CD8-positive, alpha-beta memory T cell (primary cell): ENCODE measurements around the gene PDZD7. TPM values are rescaled to one million over a fixed set of nuclear protein-coding genes. Genes with fewer than 3 reads are reported as not detected.

Experiments used
- CTCF ChIA-PET: fragments of 350-600 bp; sonication (Branson Sonifier 250); formaldehyde crosslinking; loops from one replicate; lab custom pipeline; 2021; ENCODE audit warnings: antibody characterized with exemption; lab: Charles Lee
- POLR2A ChIA-PET: fragments of 350-600 bp; sonication (Branson Sonifier 250); formaldehyde crosslinking; loops from one replicate; lab custom pipeline; 2021; ENCODE audit warnings: antibody characterized with exemption; lab: Charles Lee
- DNase-seq, 5 donors: peaks; one replicate each; pipeline versions ENCODE4 v3.0.0 to v3.0.0-alpha.2; 2020 to 2022; ENCODE audit warnings: mixed read lengths in 1 of 5
- H3K27ac ChIP-seq: one replicate; pipeline ENCODE4 v1.7.0; 2013; ENCODE audit warnings: low read depth, mild to moderate bottlenecking, low read length, moderate library complexity
- H3K27me3 ChIP-seq: 2 replicates; pipeline ENCODE4 v1.7.0; 2013; ENCODE audit warnings: low read length, mild to moderate bottlenecking; ENCODE audit not compliant: insufficient read depth, poor library complexity, severe bottlenecking
- H3K36me3 ChIP-seq: 2 replicates; pipeline ENCODE4 v1.7.0; 2013; ENCODE audit warnings: mild to moderate bottlenecking, low read length, moderate library complexity; ENCODE audit not compliant: insufficient read depth
- H3K4me1 ChIP-seq: 2 replicates; pipeline ENCODE4 v1.7.0; 2013; ENCODE audit warnings: mild to moderate bottlenecking, low read length, moderate library complexity; ENCODE audit not compliant: insufficient read depth
- H3K4me3 ChIP-seq: 2 replicates; pipeline ENCODE4 v1.7.0; 2013; ENCODE audit warnings: mild to moderate bottlenecking, low read length
- H3K9me3 ChIP-seq: 2 replicates; pipeline ENCODE4 v1.7.0; 2013; ENCODE audit warnings: mild to moderate bottlenecking, low read length
- H3K27ac Mint-ChIP-seq, 8 donors: one replicate each; pipeline ENCODE4 v1.8.0; 2020 to 2021; ENCODE audit warnings: mixed read lengths in 8 of 8, mild to moderate bottlenecking in 6 of 8, inconsistent platforms in 3 of 8, moderate library complexity in 3 of 8
- H3K27me3 Mint-ChIP-seq, 2 donors: one replicate each; pipeline ENCODE4 v1.8.0; 2020 to 2021; ENCODE audit warnings: mixed read lengths in 2 of 2, mild to moderate bottlenecking in 1 of 2, moderate library complexity in 1 of 2
- H3K36me3 Mint-ChIP-seq, 3 donors: one replicate each; pipeline ENCODE4 v1.8.0; 2020 to 2021; ENCODE audit warnings: mixed read lengths in 3 of 3, inconsistent platforms in 1 of 3, mild to moderate bottlenecking in 1 of 3
- H3K4me1 Mint-ChIP-seq, 3 donors: one replicate each; pipeline ENCODE4 v1.8.0; 2020 to 2021; ENCODE audit warnings: mixed read lengths in 3 of 3, inconsistent platforms in 1 of 3, mild to moderate bottlenecking in 1 of 3
- H3K4me3 Mint-ChIP-seq, 7 donors: one replicate each; pipeline ENCODE4 v1.8.0; 2020 to 2021; ENCODE audit warnings: mixed read lengths in 7 of 7, mild to moderate bottlenecking in 6 of 7, moderate library complexity in 4 of 7, inconsistent platforms in 2 of 7
- H3K9me3 Mint-ChIP-seq, 5 donors: one replicate each; pipeline ENCODE4 v1.8.0; 2020 to 2022; ENCODE audit warnings: mixed read lengths in 5 of 5, mild to moderate bottlenecking in 3 of 5, moderate library complexity in 2 of 5, inconsistent platforms in 1 of 5
- polyA plus RNA-seq: library from polyadenylated mRNA; unstranded; fragments of 300-500 nt; fragmentation: Illumina TruSeq; gene quantifications from one replicate; pipeline ENCODE4 v1.2.3, GENCODE V29; 2021
- total RNA-seq, 2 experiments: library from RNA; stranded (reverse); gene quantifications; one replicate each; pipeline ENCODE4 v1.2.3, GENCODE V29; 2021

The PDZD7 gene
- total and polyA plus RNA-seq, 3 experiments from 2014 or later: 0.23 to 0.33 (median 0.31) TPM

- peaks cover 25 to 56% of the 10 kb centered on the region in 2 donors for H3K27me3 Mint-ChIP-seq
- Histone ChIP-seq H3K9me3 (no peaks in the 10 kb centered on the region), H3K27me3 (peaks cover 9% of the 10 kb centered on the region), H3K4me1 (peaks cover 11% of the 10 kb centered on the region), H3K4me3 (no peak overlapping the region), H3K36me3 (no peaks in the 10 kb centered on the region), H3K27ac (no peak overlapping the region)
- no peaks in the 10 kb centered on the region for H3K36me3 Mint-ChIP-seq
- no peak for DNase-seq
- ChIA-PET CTCF (interaction anchor here (1.0 to 19.6 kb wide), 4 partner anchors 11 to 71 kb away, joined by 3 to 258 read pairs (median 6); no protein-coding TSS in a partner anchor), POLR2A (no interaction called here)
- H3K27ac Mint-ChIP-seq: no peak overlapping the region
- peaks cover 0 to 2% (median 0%) of the 10 kb centered on the region in 5 donors for H3K9me3 Mint-ChIP-seq
- no peak overlapping the region for H3K4me3 Mint-ChIP-seq
- peaks cover 5 to 14% (median 7%) of the 10 kb centered on the region in 3 donors for H3K4me1 Mint-ChIP-seq
These were observed 40.4 kb upstream of the PDZD7 start for GRCh38 chr10:101071267-101071884.

GRCh38 chr10:101070098-101070497, 39.2 kb upstream of the PDZD7 start:
- Mint-ChIP-seq H3K27me3 (peaks cover 32 to 56% of the 10 kb centered on the region in 2 donors), H3K4me3 (no peak overlapping the region), H3K4me1 (peaks cover 5 to 22% (median 10%) of the 10 kb centered on the region in 3 donors), H3K36me3 (no peaks in the 10 kb centered on the region), H3K9me3 (peaks cover 0 to 2% (median 0%) of the 10 kb centered on the region in 5 donors), H3K27ac (no peak overlapping the region)
- Histone ChIP-seq H3K27ac (no peak overlapping the region), H3K4me3 (no peak overlapping the region), H3K9me3 (no peaks in the 10 kb centered on the region), H3K27me3 (peaks cover 21% of the 10 kb centered on the region), H3K36me3 (no peaks in the 10 kb centered on the region), H3K4me1 (peaks cover 16% of the 10 kb centered on the region)
- CTCF ChIA-PET: interaction anchor here (2.5 to 19.6 kb wide), 4 partner anchors 19 to 72 kb away, joined by 6 to 258 read pairs (median 11); no protein-coding TSS in a partner anchor
- POLR2A ChIA-PET: no interaction called here
- DNase-seq: no peak

- H3K27ac ChIP-seq: no peak overlapping the region
- no peaks in the 10 kb centered on the region for H3K36me3 ChIP-seq
- H3K27me3 ChIP-seq: peaks cover 28% of the 10 kb centered on the region
- H3K27ac Mint-ChIP-seq: peak overlapping the region in 1 of 8 donors; percentile 93
- no peak for DNase-seq
- peaks cover 16% of the 10 kb centered on the region for H3K4me1 ChIP-seq
- no peak overlapping the region for H3K4me3 ChIP-seq
- H3K4me1 Mint-ChIP-seq: peaks cover 5 to 22% (median 10%) of the 10 kb centered on the region in 3 donors
- H3K27me3 Mint-ChIP-seq: peaks cover 39 to 60% of the 10 kb centered on the region in 2 donors
- ChIA-PET POLR2A (no interaction called here), CTCF (interaction anchor here (0.7 to 19.6 kb wide), 9 partner anchors 9 to 80 kb away, joined by 3 to 258 read pairs (median 12); no protein-coding TSS in a partner anchor)
- H3K9me3 Mint-ChIP-seq: peaks cover 0 to 2% (median 0%) of the 10 kb centered on the region in 5 donors
- no peak overlapping the region for H3K4me3 Mint-ChIP-seq
- no peaks in the 10 kb centered on the region for H3K36me3 Mint-ChIP-seq
- no peaks in the 10 kb centered on the region for H3K9me3 ChIP-seq
These were observed 38.5 kb upstream of the PDZD7 start for GRCh38 chr10:101069441-101069840.

- DNase-seq: peak; percentile 63 to 80 (median 69)
- Histone ChIP-seq H3K27ac (peak overlapping the region; percentile 43), H3K9me3 (no peaks in the 10 kb centered on the region), H3K4me3 (peak overlapping the region; percentile 65), H3K4me1 (peaks cover 28% of the 10 kb centered on the region), H3K36me3 (no peaks in the 10 kb centered on the region), H3K27me3 (peaks cover 46% of the 10 kb centered on the region)
- POLR2A ChIA-PET: no interaction called here
- CTCF ChIA-PET: interaction anchor here (0.7 to 19.6 kb wide), 13 partner anchors 9 to 74 kb away, joined by 3 to 258 read pairs (median 7); no protein-coding TSS in a partner anchor
- no peaks in the 10 kb centered on the region for H3K36me3 Mint-ChIP-seq
- H3K9me3 Mint-ChIP-seq: peaks cover 0 to 2% (median 0%) of the 10 kb centered on the region in 5 donors
- peak overlapping the region; percentile 90 to 97 (median 92) for H3K4me3 Mint-ChIP-seq
- H3K4me1 Mint-ChIP-seq: peaks cover 10 to 35% (median 15%) of the 10 kb centered on the region in 3 donors
- peaks cover 37 to 52% of the 10 kb centered on the region in 2 donors for H3K27me3 Mint-ChIP-seq
- H3K27ac Mint-ChIP-seq: peak overlapping the region in 3 of 8 donors; percentile 28 to 86 (median 42)
These were observed 36.6 kb upstream of the PDZD7 start for GRCh38 chr10:101067356-101068083.

GRCh38 chr10:101066896-101067355, 36.0 kb upstream of the PDZD7 start:
- H3K27me3 Mint-ChIP-seq: peaks cover 35 to 46% of the 10 kb centered on the region in 2 donors

GRCh38 chr10:101066146-101066895, 35.4 kb upstream of the PDZD7 start:
- no peaks in the 10 kb centered on the region for H3K36me3 ChIP-seq
- H3K9me3 Mint-ChIP-seq: peaks cover 0 to 2% (median 0%) of the 10 kb centered on the region in 5 donors
- H3K27me3 Mint-ChIP-seq: peaks cover 35 to 40% of the 10 kb centered on the region in 2 donors
- peak overlapping the region; percentile 50 to 94 (median 72) for H3K4me3 Mint-ChIP-seq
- DNase-seq: peak in 4 of 5 donors; percentile 30 to 67 (median 36)
- peaks cover 46% of the 10 kb centered on the region for H3K27me3 ChIP-seq
- peaks cover 39% of the 10 kb centered on the region for H3K4me1 ChIP-seq
- H3K36me3 Mint-ChIP-seq: no peaks in the 10 kb centered on the region
- POLR2A ChIA-PET: interaction anchor here (0.6 kb wide), 1 partner anchor 12 kb away, joined by 3 read pairs; no protein-coding TSS in a partner anchor
- CTCF ChIA-PET: interaction anchor here (1.0 to 19.6 kb wide), 7 partner anchors 8 to 76 kb away, joined by 3 to 258 read pairs (median 19); no protein-coding TSS in a partner anchor
- peak overlapping the region; percentile 32 for H3K4me3 ChIP-seq
- peaks cover 18 to 47% (median 23%) of the 10 kb centered on the region in 3 donors for H3K4me1 Mint-ChIP-seq
- peak overlapping the region; percentile 9 for H3K27ac ChIP-seq
- H3K27ac Mint-ChIP-seq: peak overlapping the region in 2 of 8 donors; percentile 34 to 38
- no peaks in the 10 kb centered on the region for H3K9me3 ChIP-seq

More at GRCh38 chr10:101066896-101067355, 36.0 kb upstream of the PDZD7 start:
- peaks cover 0 to 2% (median 0%) of the 10 kb centered on the region in 5 donors for H3K9me3 Mint-ChIP-seq
- ChIA-PET POLR2A (no interaction called here), CTCF (interaction anchor here (0.7 to 19.6 kb wide), 14 partner anchors 9 to 75 kb away, joined by 3 to 258 read pairs (median 6); no protein-coding TSS in a partner anchor)
- H3K27ac ChIP-seq: peak overlapping the region; percentile 43
- H3K27me3 ChIP-seq: peaks cover 46% of the 10 kb centered on the region
- peak overlapping the region; percentile 65 for H3K4me3 ChIP-seq
- no peaks in the 10 kb centered on the region for H3K9me3 ChIP-seq
- peaks cover 13 to 41% (median 21%) of the 10 kb centered on the region in 3 donors for H3K4me1 Mint-ChIP-seq
- no peaks in the 10 kb centered on the region for H3K36me3 ChIP-seq
- H3K27ac Mint-ChIP-seq: no peak overlapping the region
- peaks cover 34% of the 10 kb centered on the region for H3K4me1 ChIP-seq
- no peaks in the 10 kb centered on the region for H3K36me3 Mint-ChIP-seq
- H3K4me3 Mint-ChIP-seq: peak overlapping the region; percentile 90 to 97 (median 92)
- DNase-seq: no peak
